Measurements from ENCODE around the gene DCAKD. TPM values are rescaled to one million over a fixed set of nuclear protein-coding genes. Genes with fewer than 3 reads are reported as not detected.

DCAKD gene
- total RNA-seq, 1 donor from 2014 or later, result 39.9 TPM

- Mint-ChIP-seq H3K27me3 (ENCODE audit: unreplicated experiment) (peaks cover 13% of the 10 kb centered on the region), H3K9me3 (ENCODE audit: unreplicated experiment) (peaks cover 4% of the 10 kb centered on the region), H3K4me1 (ENCODE audit: low read depth, unreplicated experiment) (peaks cover 12% of the 10 kb centered on the region), H3K36me3 (ENCODE audit: unreplicated experiment) (no peaks in the 10 kb centered on the region), H3K27ac (ENCODE audit: unreplicated experiment) (peak overlapping the region; percentile 84), H3K4me3 (ENCODE audit: unreplicated experiment) (no peak overlapping the region)
- no peak for TF ChIP-seq CTCF (IDR thresholded peaks at IDR 0.05; ENCODE audit: partially characterized antibody, unreplicated experiment)
- no peak for DNase-seq
Observed at GRCh38 chr17:45013021-45013997, 38.1 kb downstream of the DCAKD start.

- peaks cover 6% of the 10 kb centered on the region for H3K9me3 Mint-ChIP-seq (ENCODE audit: unreplicated experiment)
- H3K27me3 Mint-ChIP-seq (ENCODE audit: unreplicated experiment), result peaks cover 13% of the 10 kb centered on the region
- H3K4me3 Mint-ChIP-seq (ENCODE audit: unreplicated experiment), result no peak overlapping the region
- no peak for TF ChIP-seq CTCF (IDR thresholded peaks at IDR 0.05; ENCODE audit: partially characterized antibody, unreplicated experiment)
- no peaks in the 10 kb centered on the region for H3K36me3 Mint-ChIP-seq (ENCODE audit: unreplicated experiment)
- DNase-seq, result no peak
- no peak overlapping the region for H3K27ac Mint-ChIP-seq (ENCODE audit: unreplicated experiment)
- H3K4me1 Mint-ChIP-seq (ENCODE audit: low read depth, unreplicated experiment), result peaks cover 12% of the 10 kb centered on the region
Observed at GRCh38 chr17:45011767-45012166, 39.7 kb downstream of the DCAKD start.

- H3K9me3 Mint-ChIP-seq (ENCODE audit: unreplicated experiment), result peaks cover 6% of the 10 kb centered on the region
- no peak for DNase-seq
- no peak overlapping the region for H3K27ac Mint-ChIP-seq (ENCODE audit: unreplicated experiment)
Observed at GRCh38 chr17:45009676-45010467, 41.6 kb downstream of the DCAKD start.

GRCh38 chr17:45008216-45008615, 43.2 kb downstream of the DCAKD start:
- no peak overlapping the region for H3K4me3 Mint-ChIP-seq (ENCODE audit: unreplicated experiment)
- H3K9me3 Mint-ChIP-seq (ENCODE audit: unreplicated experiment), result peaks cover 9% of the 10 kb centered on the region
- H3K36me3 Mint-ChIP-seq (ENCODE audit: unreplicated experiment), result no peaks in the 10 kb centered on the region
- DNase-seq, result no peak
- no peak overlapping the region for H3K27ac Mint-ChIP-seq (ENCODE audit: unreplicated experiment)
- H3K4me1 Mint-ChIP-seq (ENCODE audit: low read depth, unreplicated experiment), result peaks cover 22% of the 10 kb centered on the region
- peaks cover 11% of the 10 kb centered on the region for H3K27me3 Mint-ChIP-seq (ENCODE audit: unreplicated experiment)
- no peak for TF ChIP-seq CTCF (IDR thresholded peaks at IDR 0.05; ENCODE audit: partially characterized antibody, unreplicated experiment)

More at GRCh38 chr17:45009676-45010467, 41.6 kb downstream of the DCAKD start:
- TF ChIP-seq CTCF (IDR thresholded peaks at IDR 0.05; ENCODE audit: partially characterized antibody, unreplicated experiment), result no peak
- Mint-ChIP-seq H3K27me3 (ENCODE audit: unreplicated experiment) (peaks cover 11% of the 10 kb centered on the region), H3K36me3 (ENCODE audit: unreplicated experiment) (no peaks in the 10 kb centered on the region), H3K4me3 (ENCODE audit: unreplicated experiment) (no peak overlapping the region), H3K4me1 (ENCODE audit: low read depth, unreplicated experiment) (peaks cover 13% of the 10 kb centered on the region)

Measured in glutamatergic neuron (in vitro differentiated cells).